HFFc6 (cell line): ENCODE data around the gene AQP6. TPM values are rescaled to one million over a fixed set of nuclear protein-coding genes. Genes with fewer than 3 reads are reported as not detected.

Experiments used
- DNase-seq: peaks from one replicate; pipeline ENCODE4 v3.0.0-alpha.2; 2018
- H3K27ac Mint-ChIP-seq: 2 replicates; pipeline ENCODE4 v1.8.0; 2020; ENCODE audit warnings: mild to moderate bottlenecking, mixed read lengths
- H3K27me3 Mint-ChIP-seq: 2 replicates; pipeline ENCODE4 v1.8.0; 2021; ENCODE audit warnings: mild to moderate bottlenecking, moderate library complexity, mixed read lengths; ENCODE audit not compliant: insufficient read depth
- H3K36me3 Mint-ChIP-seq: 2 replicates; pipeline ENCODE4 v1.8.0; 2021; ENCODE audit warnings: low read depth, mixed read lengths
- H3K4me1 Mint-ChIP-seq: 2 replicates; pipeline ENCODE4 v1.8.0; 2020; ENCODE audit warnings: low read depth, mixed read lengths
- H3K4me3 Mint-ChIP-seq: 2 replicates; pipeline ENCODE4 v1.8.0; 2020; ENCODE audit warnings: mild to moderate bottlenecking, moderate library complexity, mixed read lengths
- H3K9me3 Mint-ChIP-seq: 2 replicates; pipeline ENCODE4 v1.8.0; 2020; ENCODE audit warnings: mild to moderate bottlenecking, mixed read lengths
- total RNA-seq, 6 experiments: library from RNA; stranded (reverse); fragmentation: NEBNext Ultra II Directional; extraction: Animal tissue kit (Norgen Biotek cat#: 25700); gene quantifications; 2 replicates in 1 of 6; 3 replicates in 5 of 6; pipeline ENCODE4 v1.2.3, GENCODE V29; 2021
- TF ChIP-seq, protein P1 (sequence below): fragments of 200-600 bp; sonication (generic); IDR thresholded peaks from 2 replicates; pipeline ENCODE4 v1.5.0; 2021; ENCODE audit warnings: antibody characterized with exemption, mild to moderate bottlenecking

Gene AQP6
- total RNA-seq, 6 experiments from 2014 or later = not detected

- Mint-ChIP-seq H3K27me3 (peaks cover 29% of the 10 kb centered on the region), H3K4me1 (peaks cover 18% of the 10 kb centered on the region)
These were observed 12.9 kb upstream of the AQP6 start for GRCh38 chr12:49959685-49960473.

GRCh38 chr12:49960474-49961110 lies 12.2 kb upstream of the AQP6 start:
- no peak overlapping the region for H3K27ac Mint-ChIP-seq
- TF ChIP-seq, protein P1, sequence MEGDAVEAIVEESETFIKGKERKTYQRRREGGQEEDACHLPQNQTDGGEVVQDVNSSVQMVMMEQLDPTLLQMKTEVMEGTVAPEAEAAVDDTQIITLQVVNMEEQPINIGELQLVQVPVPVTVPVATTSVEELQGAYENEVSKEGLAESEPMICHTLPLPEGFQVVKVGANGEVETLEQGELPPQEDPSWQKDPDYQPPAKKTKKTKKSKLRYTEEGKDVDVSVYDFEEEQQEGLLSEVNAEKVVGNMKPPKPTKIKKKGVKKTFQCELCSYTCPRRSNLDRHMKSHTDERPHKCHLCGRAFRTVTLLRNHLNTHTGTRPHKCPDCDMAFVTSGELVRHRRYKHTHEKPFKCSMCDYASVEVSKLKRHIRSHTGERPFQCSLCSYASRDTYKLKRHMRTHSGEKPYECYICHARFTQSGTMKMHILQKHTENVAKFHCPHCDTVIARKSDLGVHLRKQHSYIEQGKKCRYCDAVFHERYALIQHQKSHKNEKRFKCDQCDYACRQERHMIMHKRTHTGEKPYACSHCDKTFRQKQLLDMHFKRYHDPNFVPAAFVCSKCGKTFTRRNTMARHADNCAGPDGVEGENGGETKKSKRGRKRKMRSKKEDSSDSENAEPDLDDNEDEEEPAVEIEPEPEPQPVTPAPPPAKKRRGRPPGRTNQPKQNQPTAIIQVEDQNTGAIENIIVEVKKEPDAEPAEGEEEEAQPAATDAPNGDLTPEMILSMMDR = no peak
- peaks cover 18% of the 10 kb centered on the region for H3K4me1 Mint-ChIP-seq
- H3K27me3 Mint-ChIP-seq = peaks cover 30% of the 10 kb centered on the region
- H3K9me3 Mint-ChIP-seq = no peaks in the 10 kb centered on the region
- peaks cover 6% of the 10 kb centered on the region; the same call in 1 of the 2 replicates for H3K36me3 Mint-ChIP-seq
- no peak for DNase-seq
- peak overlapping the region; percentile 52 for H3K4me3 Mint-ChIP-seq

More at GRCh38 chr12:49959685-49960473, 12.9 kb upstream of the AQP6 start:
- no peaks in the 10 kb centered on the region for H3K9me3 Mint-ChIP-seq
- H3K27ac Mint-ChIP-seq = no peak overlapping the region
- H3K4me3 Mint-ChIP-seq = no peak overlapping the region
- no peak for DNase-seq
- peaks cover 6% of the 10 kb centered on the region; the same call in 1 of the 2 replicates for H3K36me3 Mint-ChIP-seq
- TF ChIP-seq, protein P1 = no peak

DNA sequence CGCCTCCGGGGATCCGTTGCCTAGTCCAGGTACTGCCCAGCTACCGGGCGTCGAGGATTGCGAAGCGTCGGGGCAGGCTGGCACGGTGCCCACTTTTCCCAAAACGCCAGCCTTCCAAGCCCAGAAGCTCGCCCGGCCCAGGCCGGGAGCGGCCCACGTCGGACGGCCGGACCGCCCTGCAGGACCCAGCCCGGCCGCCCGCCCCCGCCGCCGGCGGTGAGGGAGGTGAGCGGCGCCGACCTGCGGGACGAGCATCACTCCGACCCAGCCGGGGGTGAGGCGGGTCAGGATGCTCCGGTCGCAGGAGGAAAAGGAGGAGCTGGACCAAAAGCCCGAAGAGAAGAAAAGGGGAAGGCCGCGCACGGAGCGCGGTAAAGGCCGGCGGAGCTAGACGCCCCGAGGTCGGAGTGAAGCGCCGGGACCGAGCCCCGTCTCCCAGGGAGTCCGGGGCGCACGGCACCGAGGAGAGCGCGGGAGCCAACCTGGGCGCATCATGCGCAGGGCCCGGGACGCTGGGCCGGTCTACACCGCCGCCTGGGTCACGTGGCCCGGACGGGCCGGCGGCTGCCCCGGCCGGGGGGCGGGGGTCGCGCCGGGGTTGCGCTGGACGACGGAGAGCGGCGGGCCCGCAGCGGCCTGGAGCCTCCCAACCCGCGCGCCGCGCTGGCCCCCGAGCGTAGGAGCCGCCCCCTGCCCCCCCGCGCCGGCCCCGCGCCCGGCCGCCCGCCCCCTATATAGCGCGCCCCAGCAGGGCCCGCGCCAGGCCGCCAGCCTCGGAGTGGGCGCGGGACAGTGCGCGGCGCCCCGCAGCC lies 11.4 kb upstream of the AQP6 start, which contains the start of gene AQP5:
Gene AQP5, plus strand, starts transcription at position 762 of the 812 bp plus-strand sequence. CDS start 146 bp downstream, outside the sequence.
- TF ChIP-seq, protein P1 = no peak
- peaks cover 31% of the 10 kb centered on the region for H3K27me3 Mint-ChIP-seq
- H3K4me3 Mint-ChIP-seq = peak within 1 kb of the TSS; percentile 52
- DNase-seq = no peak
- H3K4me1 Mint-ChIP-seq = peaks cover 18% of the 10 kb centered on the region
- no peaks in the 10 kb centered on the region for H3K9me3 Mint-ChIP-seq
- H3K27ac Mint-ChIP-seq = no peak within 1 kb of the TSS
- peaks cover 6% of the 10 kb centered on the region; the same call in 1 of the 2 replicates for H3K36me3 Mint-ChIP-seq

DNA sequence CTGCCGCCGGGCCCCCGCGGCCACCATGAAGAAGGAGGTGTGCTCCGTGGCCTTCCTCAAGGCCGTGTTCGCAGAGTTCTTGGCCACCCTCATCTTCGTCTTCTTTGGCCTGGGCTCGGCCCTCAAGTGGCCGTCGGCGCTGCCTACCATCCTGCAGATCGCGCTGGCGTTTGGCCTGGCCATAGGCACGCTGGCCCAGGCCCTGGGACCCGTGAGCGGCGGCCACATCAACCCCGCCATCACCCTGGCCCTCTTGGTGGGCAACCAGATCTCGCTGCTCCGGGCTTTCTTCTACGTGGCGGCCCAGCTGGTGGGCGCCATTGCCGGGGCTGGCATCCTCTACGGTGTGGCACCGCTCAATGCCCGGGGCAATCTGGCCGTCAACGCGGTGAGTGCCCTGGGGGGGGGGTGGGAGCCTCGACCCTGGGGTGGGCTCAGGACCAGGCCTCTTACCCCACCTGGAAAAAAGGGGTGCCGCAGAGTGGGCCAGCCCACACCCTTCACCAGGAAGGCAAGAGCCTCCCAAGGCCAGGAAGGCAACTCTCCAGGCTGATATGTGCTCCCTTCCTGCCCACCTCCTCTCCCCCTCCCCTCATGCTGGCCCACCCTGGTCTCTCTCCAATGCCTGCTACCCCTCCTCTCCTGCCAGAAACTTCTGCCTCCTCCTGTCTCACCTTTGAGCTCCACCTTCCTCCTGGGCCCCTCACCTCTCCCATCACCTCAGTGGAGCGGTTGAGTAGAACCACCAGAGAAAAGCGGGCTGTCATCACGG lies 10.6 kb upstream of the AQP6 start:
- peaks cover 29% of the 10 kb centered on the region for H3K27me3 Mint-ChIP-seq
- no peak overlapping the region for H3K4me3 Mint-ChIP-seq
- H3K27ac Mint-ChIP-seq = no peak overlapping the region

More for the DNA sequence above, 10.6 kb upstream of the AQP6 start:
- H3K36me3 Mint-ChIP-seq = peaks cover 6% of the 10 kb centered on the region; the same call in 1 of the 2 replicates
- no peaks in the 10 kb centered on the region for H3K9me3 Mint-ChIP-seq
- no peak for DNase-seq
- peaks cover 18% of the 10 kb centered on the region for H3K4me1 Mint-ChIP-seq
- TF ChIP-seq, protein P1 = no peak
